Body of pancreas (tissue), 4 donors: ENCODE results near the gene LDB2. TPM values are rescaled to one million over a fixed set of nuclear protein-coding genes. Genes with fewer than 3 reads are reported as not detected.

Experiments
- ATAC-seq: fragments of 150-250 bp; one replicate; pipeline ENCODE4 v1.9.1; 2016
- DNase-seq, 4 donors: peaks; one replicate each; pipeline ENCODE4 v3.0.0-alpha.2; 2019
- H3K27ac ChIP-seq, 4 donors: fragments of 200-600 bp; sonication (generic); 1 replicate in 3 of 4; 2 replicates in 1 of 4; pipeline versions ENCODE4 v1.5.1 to v1.6.1; 2016 to 2019; ENCODE audit warnings: mild to moderate bottlenecking in 1 of 4, mixed read lengths in 1 of 4, moderate library complexity in 1 of 4
- H3K27me3 ChIP-seq, 2 donors: fragments of 200-600 bp; sonication (generic); one replicate each; pipeline ENCODE4 v1.6.0; 2016; ENCODE audit warnings: mild to moderate bottlenecking in 1 of 2
- H3K36me3 ChIP-seq, 2 donors: fragments of 200-600 bp; sonication (generic); replicated peaks in 1 of 2; 2 replicates each; pipeline ENCODE4 v1.5.1; 2016; ENCODE audit warnings: low read depth in 2 of 2; ENCODE audit not compliant: insufficient read depth in 1 of 2
- H3K4me1 ChIP-seq: fragments of 200-600 bp; sonication (generic); one replicate; pipeline ENCODE4 v1.6.0; 2016
- H3K4me3 ChIP-seq, 2 donors: fragments of 200-600 bp; sonication (generic); 1 replicate in 1 of 2; 2 replicates in 1 of 2; pipeline ENCODE4 v1.5.1; 2016 to 2019
- H3K9me3 ChIP-seq, 3 donors: fragments of 200-600 bp; sonication (generic); 1 replicate in 2 of 3; 2 replicates in 1 of 3; pipeline ENCODE4 v1.5.1; 2016
- POLR2A ChIP-seq, 3 donors: fragments of 450-650 bp; IDR thresholded peaks; one replicate each; pipeline ENCODE4 v1.6.1; 2016; ENCODE audit warnings: antibody characterized with exemption in 3 of 3, mild to moderate bottlenecking in 2 of 3
- WGBS, 2 donors: methylation state at CpG; one replicate each; pipeline ENCODE4 v1.1.5; 2017; 5-methylcytosine and 5-hydroxymethylcytosine counted together
- intact Hi-C: fragments of 100-400 bp; cut with DNase I; formaldehyde crosslinking; loops from one replicate; pipeline ENCODE4 v1.15.1; 2023
- total RNA-seq, 2 donors: library from RNA; depleted of rRNA; stranded (reverse); fragments of >200 nt; gene quantifications; one replicate each; pipeline ENCODE4 v1.1.0, GENCODE V29; 2016
- TF ChIP-seq, protein P1 (sequence below), 7 experiments: fragments of 450-650 bp in 4 of 7; fragments of 200-600 bp in 3 of 7; sonication (generic) in 3 of 7; IDR thresholded peaks; one replicate each; pipeline ENCODE4 v1.5.1; 2016 to 2019; ENCODE audit warnings: antibody characterized with exemption in 7 of 7

Gene LDB2
- total RNA-seq, 2 donors from 2014 or later: 14.8 to 16.5 TPM

- no peak overlapping the region for H3K4me3 ChIP-seq
- 77 to 85% methylated on average over 6 of the region's 6 CpGs for WGBS, 2 donors
- DNase-seq (no peak), ATAC-seq (no peak)
- intact Hi-C loops: no loop called here
- H3K27ac ChIP-seq: no peak overlapping the region
- no peaks in the 10 kb centered on the region for H3K36me3 ChIP-seq
- no peak for TF ChIP-seq POLR2A (IDR thresholded peaks at IDR 0.05)
- TF ChIP-seq, protein P1, sequence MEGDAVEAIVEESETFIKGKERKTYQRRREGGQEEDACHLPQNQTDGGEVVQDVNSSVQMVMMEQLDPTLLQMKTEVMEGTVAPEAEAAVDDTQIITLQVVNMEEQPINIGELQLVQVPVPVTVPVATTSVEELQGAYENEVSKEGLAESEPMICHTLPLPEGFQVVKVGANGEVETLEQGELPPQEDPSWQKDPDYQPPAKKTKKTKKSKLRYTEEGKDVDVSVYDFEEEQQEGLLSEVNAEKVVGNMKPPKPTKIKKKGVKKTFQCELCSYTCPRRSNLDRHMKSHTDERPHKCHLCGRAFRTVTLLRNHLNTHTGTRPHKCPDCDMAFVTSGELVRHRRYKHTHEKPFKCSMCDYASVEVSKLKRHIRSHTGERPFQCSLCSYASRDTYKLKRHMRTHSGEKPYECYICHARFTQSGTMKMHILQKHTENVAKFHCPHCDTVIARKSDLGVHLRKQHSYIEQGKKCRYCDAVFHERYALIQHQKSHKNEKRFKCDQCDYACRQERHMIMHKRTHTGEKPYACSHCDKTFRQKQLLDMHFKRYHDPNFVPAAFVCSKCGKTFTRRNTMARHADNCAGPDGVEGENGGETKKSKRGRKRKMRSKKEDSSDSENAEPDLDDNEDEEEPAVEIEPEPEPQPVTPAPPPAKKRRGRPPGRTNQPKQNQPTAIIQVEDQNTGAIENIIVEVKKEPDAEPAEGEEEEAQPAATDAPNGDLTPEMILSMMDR (IDR thresholded peaks at IDR 0.05): no peak
- H3K4me1 ChIP-seq: no peaks in the 10 kb centered on the region
- no peaks in the 10 kb centered on the region for H3K27me3 ChIP-seq
- H3K9me3 ChIP-seq: no peaks in the 10 kb centered on the region
Observed at GRCh38 chr4:16770710-16771285, 127.6 kb downstream of the LDB2 start.

GRCh38 chr4:16767861-16768260 lies 130.6 kb downstream of the LDB2 start:
- 75 to 84% methylated on average over 3 of the region's 3 CpGs for WGBS, 2 donors
- no peaks in the 10 kb centered on the region for H3K4me1 ChIP-seq
- no peak for DNase-seq
- ATAC-seq: no peak
- H3K4me3 ChIP-seq: no peak overlapping the region
- TF ChIP-seq POLR2A (IDR thresholded peaks at IDR 0.05): no peak
- TF ChIP-seq, protein P1 (IDR thresholded peaks at IDR 0.05): no peak
- H3K27ac ChIP-seq: no peak overlapping the region
- H3K36me3 ChIP-seq: no peaks in the 10 kb centered on the region
- H3K9me3 ChIP-seq: no peaks in the 10 kb centered on the region
- H3K27me3 ChIP-seq: no peaks in the 10 kb centered on the region
- intact Hi-C loops: no loop called here

DNA sequence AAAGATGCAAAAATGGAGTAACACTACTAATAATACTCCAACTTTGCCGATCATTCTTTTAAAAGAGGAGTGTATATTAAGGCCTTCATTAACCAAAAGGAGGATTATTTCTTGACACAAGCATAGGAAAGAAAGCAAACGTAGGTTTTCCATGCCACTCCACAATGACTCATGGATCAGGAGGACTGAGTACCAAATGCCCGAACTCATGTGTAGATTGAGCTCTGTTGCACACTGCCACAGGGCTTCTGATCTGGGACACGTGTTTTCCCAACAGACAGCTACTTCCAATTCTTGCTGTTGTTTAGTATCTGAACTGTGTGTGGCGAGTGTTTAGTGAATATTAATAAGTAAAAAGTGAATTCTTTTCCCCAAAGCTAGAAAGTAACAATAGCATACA lies 131.2 kb downstream of the LDB2 start:
- 64 to 65% methylated on average over 5 of the region's 5 CpGs for WGBS, 2 donors
- no peak for DNase-seq
- Histone ChIP-seq H3K9me3 (no peaks in the 10 kb centered on the region), H3K4me1 (no peaks in the 10 kb centered on the region), H3K36me3 (no peaks in the 10 kb centered on the region), H3K27ac (no peak overlapping the region), H3K4me3 (no peak overlapping the region), H3K27me3 (no peaks in the 10 kb centered on the region)
- no peak for ATAC-seq
- TF ChIP-seq, protein P1 (IDR thresholded peaks at IDR 0.05): no peak
- no peak for TF ChIP-seq POLR2A (IDR thresholded peaks at IDR 0.05)
- intact Hi-C loops: no loop called here

DNA sequence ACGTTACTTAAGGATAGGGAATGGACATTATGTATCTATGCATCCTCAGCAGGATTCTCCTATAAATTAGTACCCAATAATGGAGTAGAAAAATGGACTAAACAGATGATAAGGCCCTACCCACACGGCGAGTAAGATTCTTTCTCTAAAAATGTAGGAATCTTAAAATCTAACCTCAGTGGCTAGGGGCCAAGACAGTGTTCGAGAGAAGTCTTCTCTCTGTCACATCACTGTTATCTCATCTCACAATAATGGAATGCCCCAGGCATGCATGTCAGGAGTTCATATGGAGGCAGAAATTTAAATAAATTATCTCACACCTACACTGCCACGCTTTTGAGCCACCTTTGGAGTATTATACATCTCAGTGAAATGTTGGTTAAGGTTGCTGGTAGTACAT lies 132.9 kb downstream of the LDB2 start:
- H3K27ac ChIP-seq: no peak overlapping the region
- WGBS, 2 donors: 73 to 85% methylated on average over 5 of the region's 5 CpGs
- no peaks in the 10 kb centered on the region for H3K9me3 ChIP-seq
- no peaks in the 10 kb centered on the region for H3K27me3 ChIP-seq
- ATAC-seq (no peak), DNase-seq (no peak)
- no peak for TF ChIP-seq POLR2A (IDR thresholded peaks at IDR 0.05)
- TF ChIP-seq, protein P1 (IDR thresholded peaks at IDR 0.05): no peak
- no peaks in the 10 kb centered on the region for H3K4me1 ChIP-seq
- H3K4me3 ChIP-seq: no peak overlapping the region
- H3K36me3 ChIP-seq: no peaks in the 10 kb centered on the region
- intact Hi-C loops: no loop called here

DNA sequence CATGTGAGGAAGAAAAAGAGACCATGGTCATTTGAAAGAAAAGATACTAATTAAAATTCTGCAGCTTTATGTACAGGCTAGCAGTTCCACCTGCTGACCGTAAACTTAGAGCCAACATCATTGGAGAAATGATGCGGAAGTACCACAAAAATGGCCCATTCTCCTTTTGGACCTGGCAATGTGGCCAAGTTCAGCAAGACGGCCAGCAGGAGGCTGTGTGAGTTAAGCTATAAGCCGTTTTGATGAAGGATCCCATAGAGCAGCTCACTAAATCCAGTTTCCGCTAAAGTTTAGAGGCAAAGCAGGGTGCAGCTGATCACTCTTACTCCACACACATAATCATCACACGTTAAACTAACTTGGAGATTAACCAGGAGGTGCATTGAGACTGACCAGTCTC lies 133.8 kb downstream of the LDB2 start:
- DNase-seq (no peak), ATAC-seq (no peak)
- Histone ChIP-seq H3K9me3 (no peaks in the 10 kb centered on the region), H3K27ac (no peak overlapping the region), H3K27me3 (no peaks in the 10 kb centered on the region), H3K4me1 (no peaks in the 10 kb centered on the region), H3K36me3 (no peaks in the 10 kb centered on the region), H3K4me3 (no peak overlapping the region)
- intact Hi-C loops: no loop called here
- 57 to 69% methylated on average over 6 of the region's 6 CpGs for WGBS, 2 donors
- no peak for TF ChIP-seq POLR2A (IDR thresholded peaks at IDR 0.05)
- TF ChIP-seq, protein P1 (IDR thresholded peaks at IDR 0.05): no peak
